Erythroblast (primary cell): ENCODE results near the gene PTK6.

Source experiments
- DNase-seq, 2 experiments: peaks; one replicate each; lab custom pipeline; 2025; lab: John Stamatoyannopoulos, UW
- GATA1 ChIP-seq: IDR thresholded peaks from 2 replicates; pipeline ENCODE4 v1.6.1; 2011; ENCODE audit warnings: low read depth, mild to moderate bottlenecking, control low read depth, low read length, moderate library complexity
- POLR2A ChIP-seq: IDR thresholded peaks from 2 replicates; pipeline ENCODE4 v1.6.1; 2011; ENCODE audit warnings: mild to moderate bottlenecking, low read length

The PTK6 gene

DNA sequence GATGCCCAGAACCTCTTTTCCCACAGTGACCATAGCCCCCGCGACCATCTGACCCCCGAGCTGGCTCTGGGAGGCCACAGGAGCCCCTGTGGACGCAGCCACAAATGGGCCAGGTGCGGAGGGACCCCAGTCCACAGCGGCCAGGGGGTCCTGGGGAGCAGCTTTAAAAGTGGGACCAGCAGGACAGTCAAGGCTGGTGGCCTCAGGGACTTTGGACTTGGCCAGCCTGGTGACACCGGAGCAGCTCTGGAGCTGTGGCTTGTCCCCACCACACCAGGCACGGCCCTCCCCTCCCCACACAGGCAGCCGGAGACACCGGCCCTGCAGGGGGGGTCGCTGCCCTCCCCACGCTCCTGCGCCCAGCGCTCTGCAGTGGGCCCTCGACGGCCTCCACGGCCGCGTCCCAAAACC, 20.3 kb upstream of the PTK6 start:
- no peak for TF ChIP-seq GATA1
- no peak for TF ChIP-seq POLR2A
- DNase-seq: no peak

DNA sequence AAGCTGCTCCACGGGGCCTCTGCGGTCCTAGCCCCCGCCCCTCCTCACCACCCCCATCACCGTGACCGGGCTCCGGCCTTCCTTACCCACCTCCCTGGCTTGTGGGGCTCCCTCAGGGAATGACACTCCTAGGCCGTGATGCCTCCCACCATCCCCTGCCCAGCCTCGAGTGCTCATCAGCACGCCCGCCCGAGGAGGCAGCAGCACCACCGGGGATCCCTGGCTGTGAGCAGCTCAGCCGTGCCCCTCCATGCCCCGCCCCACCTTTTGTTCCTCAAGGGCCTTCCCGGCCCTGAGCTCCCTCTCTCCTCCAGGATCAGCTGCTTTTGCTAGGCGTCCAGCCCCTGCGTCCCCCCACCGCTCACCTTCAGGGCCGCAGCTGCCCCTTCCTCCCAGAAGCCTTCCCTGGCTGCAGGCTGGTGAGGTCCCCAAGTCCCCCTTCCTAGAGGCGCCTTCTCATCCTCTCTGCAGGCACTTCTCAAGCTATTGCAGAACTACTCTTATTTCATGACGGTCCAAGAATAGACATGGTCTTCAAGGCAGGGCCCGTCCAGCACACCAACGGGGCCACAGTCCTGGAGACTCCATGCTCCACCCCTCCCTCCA, 19.8 kb upstream of the PTK6 start:
- no peak for DNase-seq
- TF ChIP-seq POLR2A: no peak
- TF ChIP-seq GATA1: no peak

DNA sequence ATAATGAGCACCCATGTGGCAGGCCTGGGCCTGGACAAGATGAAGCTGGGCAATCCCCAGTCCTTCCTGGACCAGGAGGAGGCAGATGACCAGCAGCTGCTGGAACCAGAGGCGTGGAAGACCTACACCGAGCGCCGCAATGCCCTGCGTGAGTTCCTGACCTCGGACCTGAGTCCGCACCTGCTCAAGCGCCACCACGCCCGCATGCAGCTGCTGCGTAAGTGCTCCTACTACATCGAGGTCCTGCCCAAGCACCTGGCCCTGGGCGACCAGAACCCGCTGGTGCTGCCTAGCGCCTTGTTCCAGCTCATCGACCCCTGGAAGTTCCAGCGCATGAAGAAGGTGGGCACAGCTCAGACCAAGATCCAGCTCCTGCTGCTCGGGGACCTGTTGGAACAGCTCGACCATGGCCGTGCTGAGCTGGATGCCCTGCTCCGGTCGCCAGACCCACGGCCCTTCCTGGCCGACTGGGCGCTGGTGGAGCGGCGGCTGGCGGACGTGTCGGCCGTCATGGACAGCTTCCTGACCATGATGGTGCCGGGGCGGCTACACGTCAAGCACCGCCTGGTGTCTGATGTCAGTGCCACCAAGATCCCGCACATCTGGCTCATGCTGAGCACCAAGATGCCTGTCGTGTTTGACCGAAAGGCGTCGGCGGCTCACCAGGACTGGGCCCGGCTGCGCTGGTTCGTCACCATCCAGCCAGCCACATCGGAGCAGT, 18.6 kb upstream of the PTK6 start:
- TF ChIP-seq GATA1: no peak
- TF ChIP-seq POLR2A: no peak
- no peak for DNase-seq

DNA sequence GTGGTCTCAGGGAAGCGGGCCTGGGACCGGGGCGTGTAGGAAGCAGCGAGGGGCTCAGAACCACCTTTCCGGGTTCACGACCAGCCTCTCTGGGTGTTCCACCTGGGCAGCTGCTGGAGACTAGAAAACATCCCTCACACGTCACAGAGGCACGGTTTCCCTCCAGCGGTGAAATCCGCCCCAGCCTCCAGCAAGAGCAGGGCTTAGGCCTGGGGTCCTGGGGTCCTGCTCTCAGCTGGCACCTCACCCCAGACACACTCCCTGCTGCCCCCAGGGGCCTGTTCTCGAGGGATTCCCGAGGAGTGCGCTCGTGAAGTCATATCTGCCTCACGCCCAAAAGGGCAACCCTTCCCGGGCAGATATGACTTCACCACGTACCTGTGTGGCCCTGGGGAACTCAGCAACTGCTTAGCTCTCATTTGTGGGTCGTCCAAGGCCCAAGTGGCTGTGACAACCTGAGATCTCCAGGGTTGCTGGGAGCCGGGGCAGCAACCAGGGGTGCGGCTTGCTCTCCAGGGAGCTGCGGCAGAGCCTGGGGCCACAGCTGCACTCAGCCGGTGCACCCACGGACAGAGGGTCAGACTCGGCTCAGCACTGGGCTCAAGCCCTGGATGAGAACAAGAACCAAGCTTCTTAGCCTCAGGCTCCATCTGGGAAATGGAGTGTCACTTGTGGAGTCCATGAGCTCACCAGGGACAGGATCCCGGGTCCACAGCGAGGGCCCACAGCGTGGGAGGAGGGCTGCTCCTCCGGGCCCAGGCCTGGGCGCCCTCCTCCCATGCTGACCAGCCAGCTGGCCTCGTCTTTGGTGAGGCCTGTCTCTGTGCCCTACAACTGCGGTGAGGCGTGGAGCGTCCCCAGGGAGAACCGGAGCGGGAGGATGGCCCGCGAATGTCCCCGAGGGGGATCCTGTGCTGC, 17.4 kb upstream of the PTK6 start:
- TF ChIP-seq GATA1 (no peak), POLR2A (no peak)
- no peak for DNase-seq

DNA sequence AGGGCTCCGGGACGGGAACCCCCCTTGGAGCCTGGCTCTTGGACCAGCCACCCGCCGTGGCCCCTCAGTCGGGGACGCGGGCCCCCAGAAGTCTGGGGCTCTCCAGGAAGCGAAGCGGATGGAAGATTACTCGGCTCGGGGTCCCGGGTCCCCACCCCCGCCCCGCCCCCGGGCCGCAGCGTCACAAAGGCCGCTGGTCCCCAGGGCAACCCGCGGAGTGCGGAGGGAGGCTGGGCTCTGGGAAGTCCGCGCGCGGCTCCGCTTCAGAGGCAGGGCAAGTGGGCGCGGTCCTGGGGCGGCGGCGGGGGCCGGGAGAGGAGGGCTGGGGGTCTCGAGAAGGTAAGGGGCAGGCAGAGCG, 16.7 kb upstream of the PTK6 start, which contains the start of gene FNDC11:
Gene FNDC11 (plus strand): TSS at position 227 of the 358 bp plus-strand sequence. CDS start 1,505 bp downstream, outside the sequence.
- DNase-seq: no peak
- TF ChIP-seq POLR2A: no peak

DNA sequence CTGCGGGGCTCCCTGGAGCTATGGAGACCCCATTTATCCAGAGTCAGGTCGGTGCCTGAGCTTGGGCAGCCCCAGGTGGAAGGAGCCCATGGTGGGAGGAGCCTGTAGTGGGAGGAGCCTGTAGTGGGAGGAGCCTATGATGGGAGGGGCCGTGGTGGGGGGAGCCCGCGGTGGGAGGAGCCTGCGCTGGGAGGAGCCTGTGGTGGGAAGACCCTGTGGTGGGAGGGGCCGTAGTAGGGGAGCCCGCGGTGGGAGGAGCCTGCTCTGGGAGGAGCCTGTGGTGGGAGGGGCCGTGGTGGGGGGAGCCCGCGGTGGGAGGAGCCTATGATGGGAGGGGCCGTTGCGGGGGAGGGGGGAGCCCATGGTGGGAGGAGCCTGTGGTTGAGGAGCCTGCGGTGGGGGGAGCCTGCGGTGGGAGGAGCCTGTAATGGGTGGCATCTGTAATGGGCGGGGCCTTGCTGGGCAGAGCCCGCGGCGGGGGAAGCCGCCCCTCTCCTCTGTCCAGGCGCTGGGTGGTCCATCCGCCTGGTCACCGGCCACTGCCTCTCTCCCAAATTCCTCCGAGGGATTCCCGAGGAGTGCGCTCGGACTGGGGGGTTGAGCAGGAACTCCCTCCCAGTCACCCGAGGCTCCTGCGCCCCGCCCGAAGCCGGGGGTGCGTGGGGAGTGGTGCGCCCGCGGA, 16.2 kb upstream of the PTK6 start:
- TF ChIP-seq POLR2A (no peak), GATA1 (no peak)
- peak; percentile 80 to 86 for DNase-seq

DNA sequence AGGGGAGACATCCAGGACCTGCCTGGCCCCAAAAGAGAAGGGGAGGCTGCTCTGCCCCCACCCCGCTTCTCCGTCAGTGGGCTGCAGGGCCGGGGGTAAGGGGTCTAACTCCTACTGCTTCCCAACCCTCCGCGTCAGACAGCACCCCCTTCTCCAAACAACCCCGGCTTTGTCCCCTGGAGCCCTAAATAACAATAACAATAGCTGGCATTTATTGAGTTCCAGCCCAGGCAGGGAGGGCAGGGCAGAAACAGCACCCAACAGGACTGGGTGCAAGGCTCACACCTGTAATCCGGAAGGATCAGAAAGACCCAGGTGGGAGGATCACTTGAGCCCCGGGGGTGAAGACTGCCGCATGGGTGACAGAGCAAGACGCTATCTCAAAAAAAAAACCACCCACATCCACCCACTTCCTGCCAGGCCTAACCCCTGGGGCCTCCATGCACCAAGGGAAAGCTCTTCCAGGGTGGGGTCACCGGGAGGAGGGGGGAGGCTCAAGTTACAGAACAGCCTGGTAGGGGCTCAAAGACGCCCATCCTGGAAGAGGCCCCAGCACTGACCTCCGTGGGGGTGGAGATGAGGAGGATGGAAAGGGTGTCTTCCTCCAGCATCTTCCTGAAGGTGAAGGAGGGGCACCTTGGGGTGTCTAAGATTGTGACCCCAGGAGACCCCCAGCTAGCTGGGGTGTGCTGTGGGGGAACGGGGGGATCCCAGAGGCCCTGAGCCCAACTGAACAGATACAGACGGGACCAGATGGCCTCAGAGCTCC, 15.5 kb upstream of the PTK6 start:
- peak; percentile 23 to 40 for DNase-seq
- TF ChIP-seq POLR2A (no peak), GATA1 (no peak)

DNA sequence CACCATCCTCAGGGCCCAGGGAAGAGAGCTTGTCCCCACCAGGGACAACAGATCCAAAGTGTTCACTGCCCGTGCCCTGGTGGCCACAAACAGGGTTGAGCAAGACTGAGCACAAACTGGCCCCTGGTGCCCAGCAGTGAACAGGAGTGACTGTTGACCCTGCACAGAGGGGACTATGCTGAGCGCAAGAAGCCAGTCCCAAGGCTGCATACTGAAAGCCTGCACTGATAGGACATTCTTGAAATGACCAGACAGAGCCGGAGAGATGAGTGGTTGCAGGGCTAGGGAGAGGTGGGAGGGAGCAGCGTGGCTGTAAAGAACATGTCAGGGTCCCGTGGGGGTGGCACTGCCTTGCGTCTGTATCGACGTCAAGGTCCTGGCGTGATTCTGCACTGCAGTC, 13.9 kb upstream of the PTK6 start:
- DNase-seq: no peak
- TF ChIP-seq POLR2A: no peak
- TF ChIP-seq GATA1: no peak

DNA sequence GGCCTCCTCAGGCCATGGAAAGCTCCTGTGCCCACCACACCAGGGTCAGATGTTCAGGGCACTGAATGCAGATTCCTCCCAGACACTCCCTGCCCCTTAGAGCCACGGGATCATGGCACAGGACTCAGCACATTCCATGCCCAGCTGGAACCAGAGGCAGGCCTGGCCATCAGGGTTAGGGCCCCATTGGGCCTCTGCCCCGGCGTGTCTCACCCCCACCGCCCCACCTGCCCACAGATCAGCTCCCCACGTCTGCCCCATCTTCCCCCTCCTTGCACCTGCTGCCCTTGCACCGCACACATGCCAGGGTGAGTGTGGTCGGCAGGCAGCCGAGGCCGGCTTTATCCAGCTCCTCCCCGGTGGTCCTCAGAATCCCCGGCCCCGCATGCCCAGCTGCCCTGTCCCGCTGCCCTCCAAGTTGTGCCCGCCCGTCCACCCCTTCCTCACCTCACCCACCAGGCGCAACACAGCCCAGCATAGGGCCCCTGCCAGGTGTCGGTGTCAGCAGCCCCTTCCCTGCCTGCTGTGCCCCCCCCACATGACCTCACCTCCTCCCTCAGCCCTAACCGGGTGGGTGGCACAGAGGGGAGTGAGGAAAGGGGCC, 12.6 kb upstream of the PTK6 start:
- TF ChIP-seq POLR2A: no peak
- no peak for TF ChIP-seq GATA1
- DNase-seq: no peak

DNA sequence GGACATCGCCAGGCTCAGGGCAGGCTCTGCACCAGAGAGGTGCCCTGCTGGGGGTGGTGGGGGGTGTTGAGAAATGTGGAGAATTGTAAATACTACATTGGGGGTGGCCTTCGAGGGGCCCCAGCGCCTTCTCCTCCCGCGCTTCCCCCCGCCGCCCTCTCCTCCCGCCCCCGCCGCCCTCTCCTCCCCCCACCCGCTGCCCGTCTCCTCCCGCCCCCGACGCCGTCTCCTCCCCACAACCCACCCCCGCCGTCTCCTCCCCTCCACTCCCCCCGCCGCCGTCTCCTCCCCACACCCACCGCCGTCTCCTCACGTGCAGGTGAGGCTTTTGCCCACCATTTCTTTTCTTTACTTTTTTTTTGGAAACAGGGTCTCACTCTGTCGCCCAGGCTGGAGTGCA, 11.8 kb upstream of the PTK6 start:
- TF ChIP-seq GATA1 (no peak), POLR2A (no peak)
- DNase-seq: no peak

DNA sequence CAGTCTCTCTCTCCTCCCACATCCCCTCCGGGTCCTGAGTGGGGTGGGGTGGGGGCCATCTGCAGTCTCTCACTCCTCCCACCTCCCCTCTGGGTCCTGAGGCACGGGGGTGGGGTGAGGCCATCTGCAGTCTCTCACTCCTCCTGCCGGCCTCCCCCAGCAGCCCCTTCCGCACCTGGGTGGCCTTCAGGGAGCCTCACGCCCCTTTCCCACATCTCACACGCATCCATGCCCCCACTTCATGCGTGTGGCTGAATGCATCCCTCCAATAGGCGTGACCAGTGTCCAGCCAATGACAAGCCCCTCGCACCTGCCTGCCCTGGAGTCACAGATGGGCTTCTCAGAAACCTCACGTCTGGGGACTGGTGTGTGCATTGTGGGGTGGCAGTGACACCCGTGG, 11.4 kb upstream of the PTK6 start:
- no peak for DNase-seq
- TF ChIP-seq GATA1 (no peak), POLR2A (no peak)

DNA sequence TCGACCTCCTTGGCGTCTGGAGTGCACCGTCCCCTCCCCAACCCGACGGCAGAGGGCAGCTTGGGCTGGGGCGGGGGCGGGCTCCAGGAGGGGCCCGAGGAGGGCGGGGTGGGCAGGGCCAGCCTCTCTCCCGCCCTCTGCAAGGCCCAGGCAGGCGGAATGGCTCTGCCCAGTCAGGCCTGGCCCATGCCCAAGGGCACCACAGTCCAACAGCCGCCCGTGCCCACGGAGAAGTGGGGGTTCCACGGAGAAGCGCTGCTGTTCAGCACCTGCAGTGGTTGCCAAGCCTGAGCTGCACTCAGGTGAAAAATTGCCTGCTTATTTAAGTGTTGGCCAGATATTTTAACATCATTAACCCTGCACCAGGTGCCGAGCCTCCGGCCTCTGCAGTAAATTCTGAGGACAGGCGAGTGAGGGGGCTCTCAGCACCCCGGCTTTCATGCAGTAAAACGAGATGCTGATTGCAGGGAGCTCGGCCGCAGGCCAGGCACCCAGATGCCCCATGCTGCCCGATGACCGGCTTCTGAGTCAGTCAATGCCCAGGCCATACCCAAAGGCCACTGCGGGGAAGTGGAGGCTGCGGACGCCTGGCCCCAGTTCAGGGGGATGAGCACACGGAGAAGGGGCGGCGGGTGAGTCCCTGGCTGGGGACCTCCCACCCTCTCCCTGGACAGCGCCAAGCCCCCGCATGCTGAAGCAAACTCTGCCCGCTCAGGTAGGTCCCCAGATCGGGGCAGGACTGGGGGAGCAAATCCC, 10.7 kb upstream of the PTK6 start, which contains the start of gene SRMS:
Gene SRMS (minus strand): TSS at position 25 of the 756 bp plus-strand sequence. CDS start 286 bp downstream, outside the sequence.
- TF ChIP-seq GATA1 (no peak), POLR2A (no peak)
- DNase-seq: no peak
